ENCODE data around the gene SPNS3. TPM values are rescaled to one million over a fixed set of nuclear protein-coding genes. Genes with fewer than 3 reads are reported as not detected.

Gene SPNS3
- total and polyA plus RNA-seq, 10 of the 15 experiments (the other 5 are each of a cell fraction or from before 2014, with no cell fraction given) = 0.16 to 2.6 (median 0.97) TPM

- Histone ChIP-seq H3K4me2 (ENCODE audit: control insufficient read depth, insufficient read depth) (peak overlapping the region; percentile 71), H2AFZ (ENCODE audit: control insufficient read depth, low read depth, low read length) (peak overlapping the region; percentile 62), H3K27ac (ENCODE audit: control insufficient read depth, insufficient read depth) (peak overlapping the region; percentile 0; the same call in 1 of the 2 replicates), H3K79me2 (ENCODE audit: control insufficient read depth, insufficient read depth, low read length) (no peaks in the 10 kb centered on the region; the same call in 1 of the 2 replicates), H3K9ac (ENCODE audit: control insufficient read depth, insufficient read depth, low read length) (no peak overlapping the region; the same call in 1 of the 2 replicates), H3K36me3 (ENCODE audit: control insufficient read depth in 2 of 2, insufficient read depth in 2 of 2, low read length in 1 of 2) (no peaks in the 10 kb centered on the region), H3K27me3 (replicated peaks in 1 of 2; ENCODE audit: control insufficient read depth in 2 of 2, insufficient read depth in 2 of 2, low read length in 1 of 2) (no peaks in the 10 kb centered on the region), H3K9me3 (replicated peaks; ENCODE audit: control insufficient read depth, insufficient read depth, low read length) (no peaks in the 10 kb centered on the region), H3K4me3 (0 out of 2 replicates have a peak overlapping the region, but pooled peaks have one; percentile 59), H4K20me1 (ENCODE audit: control insufficient read depth, insufficient read depth) (no peaks in the 10 kb centered on the region), H3K4me1 (ENCODE audit: control insufficient read depth, insufficient read depth, low read length) (peaks cover 4% of the 10 kb centered on the region)
- peak; percentile 48 for DNase-seq (ENCODE audit: low read depth, low spot score)
- ChIA-PET POLR2A (interaction anchor here (1.0 kb wide), 3 partner anchors 19 to 198 kb away, joined by 3 to 7 read pairs (median 3); no protein-coding TSS in a partner anchor), SMC1A (ENCODE audit: uncharacterized antibody, unreplicated experiment) (interaction anchor here (0.8 to 2.4 kb wide), 14 partner anchors 10 to 213 kb away, joined by 3 to 45 read pairs (median 4); no protein-coding TSS in a partner anchor), CTCF (interaction anchor here (0.6 to 7.4 kb wide), 20 partner anchors 11 to 499 kb away, joined by 3 to 156 read pairs (median 4); partner anchors contain the start of genes MYBBP1A and UBE2G1), RAD21 (ENCODE audit: unreplicated experiment) (interaction anchor here (0.5 to 4.8 kb wide), 14 partner anchors 17 to 269 kb away, joined by 3 to 79 read pairs (median 3); partner anchors contain the start of gene UBE2G1)
- in situ Hi-C loops (cut with MboI) (no loop called here), intact Hi-C loops (cut with micrococcal nuclease; ENCODE audit: unreplicated experiment) (loop anchor here (1.0 to 5.0 kb wide), 5 partner anchors 36 to 213 kb away; no protein-coding TSS in a partner anchor)
- WGBS (ENCODE audit: insufficient coverage, insufficient replicate concordance, low lambda C conversion rate, missing lambda C conversion rate) = 30% methylated on average over 23 of the region's 27 CpGs
- peak; percentile 98 for FAIRE-seq
- BruUV-seq (replicated peaks) = no TSS peak
- peak; percentile 100 for ATAC-seq
- no peak; the same call in 1 of the 2 replicates for TF ChIP-seq PKNOX1 (IDR thresholded peaks at IDR 0.05)
- peak; percentile 92 for TF ChIP-seq SMARCA5 (IDR thresholded peaks at IDR 0.05)
- no peak for TF ChIP-seq SUPT20H (IDR thresholded peaks at IDR 0.05; ENCODE audit: borderline replicate concordance, control insufficient read depth, low read depth, low read length)
- TF ChIP-seq MEF2B (IDR thresholded peaks at IDR 0.05; ENCODE audit: partially characterized antibody, poor library complexity, severe bottlenecking) = peak; percentile 54
- peak; percentile 47; the same call in 1 of the 2 replicates for TF ChIP-seq MTA2 (IDR thresholded peaks at IDR 0.05; ENCODE audit: low read depth)
- 0 out of 2 replicates have a peak, but pooled peaks have one; percentile 66 for TF ChIP-seq EED (IDR thresholded peaks at IDR 0.05; ENCODE audit: low read depth)
- TF ChIP-seq ZZZ3 (IDR thresholded peaks at IDR 0.05; ENCODE audit: control insufficient read depth, insufficient read length, low read depth) = no peak
- no peak for TF ChIP-seq MEF2A (IDR thresholded peaks at IDR 0.05; ENCODE audit: insufficient read depth, low read depth, low read length)
- TF ChIP-seq ASH2L (IDR thresholded peaks at IDR 0.05; ENCODE audit: borderline replicate concordance, low read depth) = no peak
- no peak for TF ChIP-seq E2F8 (IDR thresholded peaks at IDR 0.05; ENCODE audit: low read depth, partially characterized antibody)
- TF ChIP-seq GATAD2B (conservative IDR thresholded peaks at IDR 0.05; ENCODE audit: low read depth) = peak; percentile 84; the same call in 1 of the 2 replicates
- no peak for TF ChIP-seq HDGF (IDR thresholded peaks at IDR 0.05)
- TF ChIP-seq CHD1 (IDR thresholded peaks at IDR 0.05; ENCODE audit: low read depth, low read length) = no peak
- TF ChIP-seq ATF3 (IDR thresholded peaks at IDR 0.05; ENCODE audit: borderline replicate concordance, extremely low read depth, low read depth, low read length) = no peak
- no peak for TF ChIP-seq ZNF274 (IDR thresholded peaks at IDR 0.05; ENCODE audit: insufficient read depth, insufficient read length)
- peak; percentile 76; the same call in 1 of the 2 replicates for TF ChIP-seq LARP7 (IDR thresholded peaks at IDR 0.05)
- no peak for TF ChIP-seq ZSCAN29 (IDR thresholded peaks at IDR 0.05)
Measured at GRCh38 chr17:4412933-4413831, 20.6 kb upstream of the SPNS3 start.
